Neuronal stem cell (in vitro differentiated cells): ENCODE results near the gene TSC1.

Source experiments
- DNase-seq: peaks from one replicate; pipeline ENCODE4 v3.0.0-alpha.2; 2013; ENCODE audit warnings: low spot score
- H2AFZ ChIP-seq: one replicate; pipeline ENCODE4 v1.6.1; 2013; ENCODE audit warnings: mild to moderate bottlenecking, low read length, inconsistent platforms
- H2AK5ac ChIP-seq: 2 replicates; pipeline ENCODE4 v1.6.1; 2013; ENCODE audit warnings: low read depth, mild to moderate bottlenecking, inconsistent platforms, low read length, moderate library complexity, mixed read lengths
- H2BK120ac ChIP-seq: 2 replicates; pipeline ENCODE4 v1.6.1; 2013; ENCODE audit warnings: low read depth, mild to moderate bottlenecking, inconsistent platforms, low read length, moderate library complexity, mixed read lengths
- H2BK12ac ChIP-seq: one replicate; pipeline ENCODE4 v1.6.1; 2013; ENCODE audit warnings: low read length, inconsistent platforms
- H2BK15ac ChIP-seq: 2 replicates; pipeline ENCODE4 v1.6.1; 2013; ENCODE audit warnings: mild to moderate bottlenecking, low read length, inconsistent platforms, mixed read lengths
- H2BK5ac ChIP-seq: one replicate; pipeline ENCODE4 v1.6.1; 2013; ENCODE audit warnings: inconsistent platforms, mild to moderate bottlenecking, low read length, moderate library complexity
- H3K14ac ChIP-seq: one replicate; pipeline ENCODE4 v1.6.1; 2013; ENCODE audit warnings: low read length, inconsistent platforms
- H3K18ac ChIP-seq: 2 replicates; pipeline ENCODE4 v1.6.1; 2013; ENCODE audit warnings: low read length, inconsistent platforms
- H3K23ac ChIP-seq: 2 replicates; pipeline ENCODE4 v1.6.1; 2013; ENCODE audit warnings: low read depth, mild to moderate bottlenecking, mixed read lengths, low read length, inconsistent platforms; ENCODE audit not compliant: poor library complexity
- H3K27ac ChIP-seq: replicated peaks from 3 replicates; pipeline ENCODE4 v1.5.1; 2013; ENCODE audit warnings: low read length, inconsistent platforms
- H3K27me3 ChIP-seq, 3 experiments: 2 replicates each; pipeline ENCODE4 v1.6.1; 2013; ENCODE audit warnings: low read length in 3 of 3, mild to moderate bottlenecking in 2 of 3, inconsistent platforms in 1 of 3, low read depth in 1 of 3, mixed read lengths in 1 of 3, moderate library complexity in 1 of 3; ENCODE audit not compliant: control insufficient read depth in 3 of 3, insufficient read depth in 3 of 3
- H3K36me3 ChIP-seq, 2 donors: replicated peaks in 1 of 2; 2 replicates each; pipeline ENCODE4 v1.6.1; 2013; ENCODE audit warnings: low read length in 2 of 2; ENCODE audit not compliant: control insufficient read depth in 2 of 2, insufficient read depth in 2 of 2
- H3K4ac ChIP-seq: 2 replicates; pipeline ENCODE4 v1.6.1; 2013; ENCODE audit warnings: inconsistent platforms, mild to moderate bottlenecking, low read length, moderate library complexity
- H3K4me1 ChIP-seq, 2 donors: 1 replicate in 1 of 2; 2 replicates in 1 of 2; pipeline ENCODE4 v1.6.1; 2013; ENCODE audit warnings: low read length in 2 of 2, low read depth in 1 of 2; ENCODE audit not compliant: control insufficient read depth in 2 of 2, insufficient read depth in 1 of 2
- H3K4me2 ChIP-seq: one replicate; pipeline ENCODE4 v1.6.1; 2013; ENCODE audit warnings: mild to moderate bottlenecking, low read length, inconsistent platforms; ENCODE audit not compliant: insufficient read depth, poor library complexity, severe bottlenecking
- H3K4me3 ChIP-seq, 2 donors: 2 replicates each; pipeline ENCODE4 v1.5.1; 2013; ENCODE audit warnings: low read length in 2 of 2, mild to moderate bottlenecking in 2 of 2, inconsistent platforms in 1 of 2, moderate library complexity in 1 of 2
- H3K79me1 ChIP-seq: one replicate; pipeline ENCODE4 v1.6.1; 2013; ENCODE audit warnings: low read depth, mild to moderate bottlenecking, inconsistent platforms, low read length, moderate library complexity
- H3K9ac ChIP-seq: one replicate; pipeline ENCODE4 v1.6.1; 2013; ENCODE audit warnings: mild to moderate bottlenecking, low read depth, low read length, inconsistent platforms; ENCODE audit not compliant: poor library complexity
- H3K9me3 ChIP-seq, 2 donors: replicated peaks in 1 of 2; 2 replicates each; pipeline versions ENCODE3 to v1.6.1; 2013; ENCODE audit warnings: low read length in 2 of 2, mild to moderate bottlenecking in 2 of 2, inconsistent platforms in 1 of 2, low read depth in 1 of 2, mixed read lengths in 1 of 2, moderate library complexity in 1 of 2; ENCODE audit not compliant: control insufficient read depth in 2 of 2, insufficient read depth in 1 of 2
- H4K8ac ChIP-seq: one replicate; pipeline ENCODE4 v1.6.1; 2013; ENCODE audit warnings: low read depth, mild to moderate bottlenecking, inconsistent platforms, low read length, moderate library complexity
- H4K91ac ChIP-seq: one replicate; pipeline ENCODE4 v1.6.1; 2013; ENCODE audit warnings: low read length, low read depth, mild to moderate bottlenecking, inconsistent platforms; ENCODE audit not compliant: poor library complexity
- WGBS, 2 donors: extraction: QIAGEN DNeasy Blood & Tissue Kit; methylation state at CpG; one replicate each; pipeline ENCODE4 v1.1.7; 2013; ENCODE audit warnings: missing lambda C conversion rate in 2 of 2, mixed read lengths in 1 of 2; ENCODE audit not compliant: insufficient read length in 2 of 2, insufficient replicate concordance in 1 of 2; ENCODE audit errors: extremely low coverage in 2 of 2; 5-methylcytosine and 5-hydroxymethylcytosine counted together

TSC1 gene

DNA sequence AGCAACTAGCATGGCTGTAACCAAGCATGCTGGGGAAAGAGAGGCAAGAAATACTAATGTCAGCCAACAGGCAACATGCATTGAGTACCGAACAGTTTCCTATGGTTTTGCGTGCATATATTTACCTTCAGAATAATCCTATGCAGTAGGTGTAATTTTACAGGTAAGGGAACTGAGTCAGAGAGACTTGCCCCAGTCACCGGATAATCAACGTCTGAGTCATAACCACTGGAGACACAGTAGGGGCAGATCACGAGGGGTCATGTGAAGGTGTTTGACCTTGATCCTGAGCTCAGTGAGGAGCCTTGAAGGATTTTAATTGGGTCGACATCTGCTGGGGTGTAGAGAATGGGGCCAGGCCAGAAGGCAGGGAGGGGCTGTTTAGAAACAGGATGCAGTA lies 13.4 kb upstream of the TSC1 start:
- no peak overlapping the region for H3K27ac ChIP-seq
- no peak overlapping the region for H2BK5ac ChIP-seq
- H2BK15ac ChIP-seq: no peak overlapping the region
- H3K14ac ChIP-seq: no peak overlapping the region
- no peaks in the 10 kb centered on the region for H3K79me1 ChIP-seq
- H3K27me3 ChIP-seq: peaks cover 0 to 15% (median 0%) of the 10 kb centered on the region in 3 experiments
- no peak overlapping the region for H3K4ac ChIP-seq
- H4K91ac ChIP-seq: no peak overlapping the region
- no peak overlapping the region for H3K23ac ChIP-seq
- H2AK5ac ChIP-seq: no peak overlapping the region
- no peak overlapping the region for H3K9ac ChIP-seq
- H2BK12ac ChIP-seq: no peak overlapping the region
- WGBS, 2 donors: no CpG with 5 or more reads among the region's 6 CpGs
- H3K4me2 ChIP-seq: no peak overlapping the region
- H3K4me1 ChIP-seq: no peaks in the 10 kb centered on the region
- H2AFZ ChIP-seq: no peak overlapping the region
- no peak overlapping the region for H3K18ac ChIP-seq
- no peak overlapping the region for H3K4me3 ChIP-seq
- peaks cover 3 to 4% of the 10 kb centered on the region in 2 donors for H3K9me3 ChIP-seq
- no peak overlapping the region for H2BK120ac ChIP-seq
- H4K8ac ChIP-seq: no peak overlapping the region
- H3K36me3 ChIP-seq: no peaks in the 10 kb centered on the region
- no peak for DNase-seq

DNA sequence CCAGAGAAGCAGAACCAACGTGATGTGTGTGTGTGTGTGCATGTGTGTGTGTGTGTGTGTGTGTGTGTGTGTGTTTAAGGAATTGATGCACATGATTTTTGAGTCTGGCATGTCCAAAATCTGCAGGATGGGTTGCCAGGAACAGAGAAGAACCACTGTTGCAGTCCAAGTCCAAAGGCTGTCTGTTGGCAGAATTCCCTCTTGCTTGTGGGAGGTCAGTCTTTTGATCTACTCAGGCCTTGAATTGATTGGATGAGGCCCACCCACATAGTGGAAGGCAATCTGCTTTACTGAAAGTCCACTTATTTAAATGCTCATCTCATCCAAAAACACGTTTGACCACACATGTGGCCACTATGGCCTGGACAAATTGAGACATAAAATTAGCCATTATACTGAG lies 11.4 kb upstream of the TSC1 start:
- H3K14ac ChIP-seq: no peak overlapping the region
- no peak overlapping the region for H2BK120ac ChIP-seq
- H3K4me3 ChIP-seq: no peak overlapping the region
- no peak overlapping the region for H2AK5ac ChIP-seq
- no peaks in the 10 kb centered on the region for H3K36me3 ChIP-seq
- no peak overlapping the region for H2BK15ac ChIP-seq
- H2BK12ac ChIP-seq: no peak overlapping the region
- H3K4ac ChIP-seq: no peak overlapping the region
- no peak overlapping the region for H2BK5ac ChIP-seq
- no peak overlapping the region for H3K9ac ChIP-seq
- H2AFZ ChIP-seq: no peak overlapping the region
- H3K4me1 ChIP-seq: no peaks in the 10 kb centered on the region
- peaks cover 3 to 4% of the 10 kb centered on the region in 2 donors for H3K9me3 ChIP-seq
- H3K27me3 ChIP-seq: peaks cover 0 to 15% (median 0%) of the 10 kb centered on the region in 3 experiments
- no peaks in the 10 kb centered on the region for H3K79me1 ChIP-seq
- no peak overlapping the region for H3K23ac ChIP-seq
- no peak overlapping the region for H4K8ac ChIP-seq
- WGBS, 2 donors: no CpG with 5 or more reads among the region's 2 CpGs
- no peak overlapping the region for H3K18ac ChIP-seq
- H3K27ac ChIP-seq: no peak overlapping the region
- no peak overlapping the region for H4K91ac ChIP-seq
- no peak for DNase-seq
- no peak overlapping the region for H3K4me2 ChIP-seq

DNA sequence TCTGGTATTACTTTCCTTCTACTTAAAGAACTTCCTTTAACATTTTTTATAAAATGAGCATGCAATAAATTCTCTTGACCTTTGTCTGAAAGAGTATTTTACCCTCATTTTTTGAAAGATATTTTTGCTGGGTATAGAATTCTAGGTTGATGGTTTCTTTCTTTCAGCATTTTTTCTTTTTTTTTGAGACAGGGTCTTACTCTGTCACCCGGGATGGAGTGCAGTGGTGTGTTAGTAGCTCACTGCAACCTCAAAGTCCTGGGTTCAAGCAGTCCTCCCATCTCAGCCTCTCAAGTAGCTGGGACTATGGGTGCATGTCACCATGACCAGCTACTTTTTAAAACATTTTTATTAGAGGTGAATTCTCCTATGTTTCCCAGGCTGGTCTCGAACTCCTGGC lies 10.7 kb upstream of the TSC1 start:
- Histone ChIP-seq H2AK5ac (no peak overlapping the region), H3K14ac (no peak overlapping the region), H3K79me1 (no peaks in the 10 kb centered on the region), H3K4ac (no peak overlapping the region), H3K4me3 (no peak overlapping the region), H2BK5ac (no peak overlapping the region), H2BK15ac (no peak overlapping the region), H2BK120ac (no peak overlapping the region), H3K4me1 (no peaks in the 10 kb centered on the region), H4K91ac (no peak overlapping the region), H3K18ac (no peak overlapping the region), H3K36me3 (no peaks in the 10 kb centered on the region), H3K4me2 (no peak overlapping the region), H3K27me3 (peaks cover 0 to 15% (median 0%) of the 10 kb centered on the region in 3 experiments), H2BK12ac (no peak overlapping the region), H3K23ac (no peak overlapping the region), H4K8ac (no peak overlapping the region), H3K9ac (no peak overlapping the region), H2AFZ (no peak overlapping the region), H3K27ac (no peak overlapping the region), H3K9me3 (peaks cover 3 to 4% of the 10 kb centered on the region in 2 donors)
- WGBS, 2 donors: no CpG with 5 or more reads among the region's 2 CpGs
- no peak for DNase-seq

DNA sequence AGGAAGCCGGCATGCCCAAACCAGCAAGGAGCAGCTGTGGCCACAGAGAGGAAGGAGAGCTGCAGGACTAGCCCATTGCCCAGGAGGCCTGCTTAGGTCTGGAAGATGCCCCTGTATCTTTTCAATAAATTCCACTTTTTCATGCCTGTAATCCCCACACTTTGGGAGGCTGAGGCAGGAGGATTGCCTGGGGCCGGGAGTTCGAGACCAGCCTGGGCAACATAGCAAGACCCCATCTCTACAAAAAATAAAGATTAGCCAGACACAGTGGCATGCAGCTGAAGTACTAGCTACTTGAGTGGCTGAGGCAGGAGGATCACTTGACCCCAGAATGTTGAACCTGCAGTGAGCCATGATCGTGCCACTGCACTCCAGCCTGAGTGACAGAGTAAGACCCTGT lies 5.3 kb upstream of the TSC1 start:
- WGBS, 2 donors: no CpG with 5 or more reads among the region's 4 CpGs
- H3K4me1 ChIP-seq: peaks cover 8 to 11% of the 10 kb centered on the region in 2 donors
- no peak overlapping the region for H3K23ac ChIP-seq

More for the DNA sequence above, 5.3 kb upstream of the TSC1 start:
- Histone ChIP-seq H3K14ac (no peak overlapping the region), H2AK5ac (no peak overlapping the region), H3K36me3 (no peaks in the 10 kb centered on the region), H3K4me2 (no peak overlapping the region), H3K18ac (no peak overlapping the region), H2AFZ (no peak overlapping the region), H3K4ac (no peak overlapping the region), H2BK120ac (no peak overlapping the region), H4K91ac (no peak overlapping the region), H2BK15ac (no peak overlapping the region), H2BK12ac (no peak overlapping the region), H3K27me3 (no peaks in the 10 kb centered on the region), H3K9ac (no peak overlapping the region), H2BK5ac (no peak overlapping the region), H3K9me3 (no peaks in the 10 kb centered on the region), H3K4me3 (no peak overlapping the region), H3K27ac (no peak overlapping the region), H4K8ac (no peak overlapping the region), H3K79me1 (peaks cover 3% of the 10 kb centered on the region)
- DNase-seq: no peak
